ENCODE measurements around the gene KCNH8.

The KCNH8 gene

DNA sequence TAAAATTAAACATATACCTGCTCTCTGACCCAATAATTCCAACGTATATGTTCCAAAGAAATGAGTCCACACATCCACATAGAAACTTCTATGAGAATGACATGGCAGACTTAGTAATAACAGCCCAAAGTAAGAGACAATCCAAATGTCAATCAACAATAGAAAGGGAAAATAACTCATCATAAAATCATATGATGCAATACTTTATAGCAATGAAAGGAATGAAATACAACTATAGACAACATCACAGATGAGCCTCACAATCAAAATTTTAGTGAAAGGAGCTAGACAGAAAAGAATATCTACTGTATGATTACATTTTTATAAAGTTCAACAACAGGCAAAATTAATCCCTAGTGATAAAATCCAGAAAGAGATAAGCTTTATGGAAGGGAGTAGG, 23.6 kb upstream of the KCNH8 start:
- TF ChIP-seq GLIS3 (CRISPR knock-in tag; IDR thresholded peaks at IDR 0.05) = no peak
- TF ChIP-seq RARB (CRISPR knock-in tag; IDR thresholded peaks at IDR 0.05) = no peak
- no peak for TF ChIP-seq ZFP30 (CRISPR knock-in tag; IDR thresholded peaks at IDR 0.05)
- no peak for TF ChIP-seq BACH2 (CRISPR knock-in tag; IDR thresholded peaks at IDR 0.05; ENCODE audit: borderline replicate concordance)
- TF ChIP-seq, protein P1, sequence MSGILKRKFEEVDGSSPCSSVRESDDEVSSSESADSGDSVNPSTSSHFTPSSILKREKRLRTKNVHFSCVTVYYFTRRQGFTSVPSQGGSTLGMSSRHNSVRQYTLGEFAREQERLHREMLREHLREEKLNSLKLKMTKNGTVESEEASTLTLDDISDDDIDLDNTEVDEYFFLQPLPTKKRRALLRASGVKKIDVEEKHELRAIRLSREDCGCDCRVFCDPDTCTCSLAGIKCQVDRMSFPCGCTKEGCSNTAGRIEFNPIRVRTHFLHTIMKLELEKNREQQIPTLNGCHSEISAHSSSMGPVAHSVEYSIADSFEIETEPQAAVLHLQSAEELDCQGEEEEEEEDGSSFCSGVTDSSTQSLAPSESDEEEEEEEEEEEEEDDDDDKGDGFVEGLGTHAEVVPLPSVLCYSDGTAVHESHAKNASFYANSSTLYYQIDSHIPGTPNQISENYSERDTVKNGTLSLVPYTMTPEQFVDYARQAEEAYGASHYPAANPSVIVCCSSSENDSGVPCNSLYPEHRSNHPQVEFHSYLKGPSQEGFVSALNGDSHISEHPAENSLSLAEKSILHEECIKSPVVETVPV (CRISPR knock-in tag; IDR thresholded peaks at IDR 0.05) = no peak
- TF ChIP-seq ZNF70 (CRISPR knock-in tag; IDR thresholded peaks at IDR 0.05) = no peak
- TF ChIP-seq ZNF8 (CRISPR knock-in tag; IDR thresholded peaks at IDR 0.05) = no peak
- TF ChIP-seq ZC3H10 (CRISPR knock-in tag; IDR thresholded peaks at IDR 0.05) = no peak
- TF ChIP-seq TCF4 (CRISPR knock-in tag; IDR thresholded peaks at IDR 0.05; ENCODE audit: borderline replicate concordance) = no peak
- TF ChIP-seq PATZ1 (CRISPR knock-in tag; IDR thresholded peaks at IDR 0.05; ENCODE audit: borderline replicate concordance) = no peak
- TF ChIP-seq SNAI2 (CRISPR knock-in tag; IDR thresholded peaks at IDR 0.05) = no peak
- TF ChIP-seq POU6F1 (CRISPR knock-in tag; IDR thresholded peaks at IDR 0.05; ENCODE audit: borderline replicate concordance, low read depth) = no peak
- no peak for TF ChIP-seq OSR1 (CRISPR knock-in tag; IDR thresholded peaks at IDR 0.05)
- no peak for TF ChIP-seq ZNF565 (CRISPR knock-in tag; conservative IDR thresholded peaks at IDR 0.05; ENCODE audit: low read depth)
- TF ChIP-seq ARNTL (CRISPR knock-in tag; IDR thresholded peaks at IDR 0.05; ENCODE audit: borderline replicate concordance, low read depth) = no peak
- no peak for TF ChIP-seq ZFP3 (CRISPR knock-in tag; IDR thresholded peaks at IDR 0.05)
- TF ChIP-seq, protein P2, sequence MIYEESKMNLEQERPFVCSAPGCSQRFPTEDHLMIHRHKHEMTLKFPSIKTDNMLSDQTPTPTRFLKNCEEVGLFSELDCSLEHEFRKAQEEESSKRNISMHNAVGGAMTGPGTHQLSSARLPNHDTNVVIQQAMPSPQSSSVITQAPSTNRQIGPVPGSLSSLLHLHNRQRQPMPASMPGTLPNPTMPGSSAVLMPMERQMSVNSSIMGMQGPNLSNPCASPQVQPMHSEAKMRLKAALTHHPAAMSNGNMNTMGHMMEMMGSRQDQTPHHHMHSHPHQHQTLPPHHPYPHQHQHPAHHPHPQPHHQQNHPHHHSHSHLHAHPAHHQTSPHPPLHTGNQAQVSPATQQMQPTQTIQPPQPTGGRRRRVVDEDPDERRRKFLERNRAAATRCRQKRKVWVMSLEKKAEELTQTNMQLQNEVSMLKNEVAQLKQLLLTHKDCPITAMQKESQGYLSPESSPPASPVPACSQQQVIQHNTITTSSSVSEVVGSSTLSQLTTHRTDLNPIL (CRISPR knock-in tag; IDR thresholded peaks at IDR 0.05; ENCODE audit: low read depth) = no peak
- no peak for TF ChIP-seq PPARA (CRISPR knock-in tag; IDR thresholded peaks at IDR 0.05; ENCODE audit: borderline replicate concordance)
- no peak for TF ChIP-seq ISL1 (CRISPR knock-in tag; IDR thresholded peaks at IDR 0.05)
- no peak for TF ChIP-seq ESRRG (CRISPR knock-in tag; IDR thresholded peaks at IDR 0.05)
- no peak for ATAC-seq

DNA sequence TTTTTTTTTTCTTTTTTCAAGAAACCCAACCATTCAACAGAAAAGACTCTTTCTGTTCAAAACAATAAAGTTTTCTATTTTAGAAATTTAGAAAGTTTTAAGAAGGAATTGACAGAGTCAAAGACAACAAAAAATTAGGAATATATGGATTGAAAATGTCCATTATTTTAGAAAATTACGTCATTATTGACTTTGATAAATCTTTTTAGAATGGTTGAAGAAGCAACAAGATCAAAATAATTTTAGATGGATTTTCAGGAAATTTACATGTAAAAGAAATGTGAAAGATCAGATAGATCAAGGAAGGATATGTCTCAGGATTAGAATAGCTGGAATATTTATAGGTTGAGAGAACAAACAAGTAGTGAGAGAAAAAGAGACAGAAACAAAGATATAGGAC, 8.4 kb upstream of the KCNH8 start:
- TF ChIP-seq ZFP3 (CRISPR knock-in tag; IDR thresholded peaks at IDR 0.05) (no peak), ESRRG (CRISPR knock-in tag; IDR thresholded peaks at IDR 0.05) (no peak), ZNF70 (CRISPR knock-in tag; IDR thresholded peaks at IDR 0.05) (no peak), ZNF565 (CRISPR knock-in tag; conservative IDR thresholded peaks at IDR 0.05; ENCODE audit: low read depth) (no peak), TCF4 (CRISPR knock-in tag; IDR thresholded peaks at IDR 0.05; ENCODE audit: borderline replicate concordance) (no peak)
- ATAC-seq = no peak

DNA sequence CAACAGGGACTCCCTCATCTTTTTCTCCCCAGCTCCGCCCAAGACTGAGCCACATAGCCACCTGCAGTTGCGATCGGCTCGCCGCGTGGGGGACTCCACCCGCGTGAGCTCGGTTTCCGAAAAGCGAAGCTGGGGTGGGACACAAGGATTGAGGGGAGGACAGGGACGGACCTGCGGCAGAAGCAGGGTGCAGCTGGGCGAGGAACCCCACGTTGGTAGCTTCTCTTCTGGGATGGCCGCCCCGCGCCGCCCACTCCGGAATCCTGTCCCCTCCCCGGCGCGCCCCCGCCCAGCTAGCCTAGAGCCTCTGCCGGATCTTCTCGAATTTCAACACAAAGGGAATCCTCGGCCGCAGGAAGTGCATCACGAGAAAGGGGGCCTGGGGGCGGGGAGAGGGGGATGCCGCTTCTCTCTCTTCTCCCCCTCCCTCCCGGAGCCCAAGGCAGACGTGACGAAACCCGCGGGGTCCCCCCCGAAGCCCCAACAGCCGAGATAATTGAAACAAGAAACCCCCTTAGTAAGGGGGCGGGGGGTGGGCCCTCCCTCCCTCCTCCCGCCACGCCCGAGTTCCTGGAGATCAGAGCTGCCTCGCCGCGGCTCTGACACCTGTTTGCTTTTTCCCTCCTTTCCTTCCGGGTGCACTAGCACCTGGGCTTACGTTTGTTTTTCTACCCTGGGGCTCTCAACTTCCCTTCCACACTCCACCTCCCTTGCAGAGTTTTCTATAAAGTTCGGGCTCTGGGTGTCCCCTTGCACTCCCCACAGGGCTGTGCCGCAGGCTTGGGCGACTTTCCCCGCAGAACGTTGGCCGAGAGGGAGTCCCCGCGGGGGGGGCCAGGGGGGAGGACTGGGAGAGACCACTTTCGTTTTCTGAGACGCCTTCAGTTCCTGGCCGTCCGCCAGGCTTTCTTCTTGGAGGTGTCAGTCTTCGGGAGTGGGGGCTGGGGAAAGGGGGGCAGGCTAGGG, 1.3 kb upstream of the KCNH8 start:
- peak; percentile 96 for ATAC-seq
- TF ChIP-seq ZNF70 (CRISPR knock-in tag; IDR thresholded peaks at IDR 0.05) (no peak), CSDC2 (CRISPR knock-in tag; IDR thresholded peaks at IDR 0.05) (no peak), ZFP30 (CRISPR knock-in tag; IDR thresholded peaks at IDR 0.05) (no peak), ZC3H10 (CRISPR knock-in tag; IDR thresholded peaks at IDR 0.05) (no peak), BACH2 (CRISPR knock-in tag; IDR thresholded peaks at IDR 0.05; ENCODE audit: borderline replicate concordance) (no peak), ZNF8 (CRISPR knock-in tag; IDR thresholded peaks at IDR 0.05) (no peak), TCF4 (CRISPR knock-in tag; IDR thresholded peaks at IDR 0.05; ENCODE audit: borderline replicate concordance) (peak; percentile 13; the same call in 1 of the 2 replicates), OSR1 (CRISPR knock-in tag; IDR thresholded peaks at IDR 0.05) (no peak), RARB (CRISPR knock-in tag; IDR thresholded peaks at IDR 0.05) (no peak), PATZ1 (CRISPR knock-in tag; IDR thresholded peaks at IDR 0.05; ENCODE audit: borderline replicate concordance) (peak; percentile 99), ISL1 (CRISPR knock-in tag; IDR thresholded peaks at IDR 0.05) (no peak), GLIS3 (CRISPR knock-in tag; IDR thresholded peaks at IDR 0.05) (no peak)
- TF ChIP-seq, protein P2 (CRISPR knock-in tag; IDR thresholded peaks at IDR 0.05; ENCODE audit: low read depth) = no peak
- TF ChIP-seq, protein P1 (CRISPR knock-in tag; IDR thresholded peaks at IDR 0.05) = no peak

Measured in SK-N-SH treated with all-trans-retinoic acid at 6 μM for 48 hours (cell line).